MM.1S (cell line): Measurements from ENCODE around the gene ATF7IP2.

Experiments used
- EZH2 ChIP-seq: fragments of 300-600 bp; sonication (generic); optimal IDR thresholded peaks from 2 replicates; pipeline ENCODE3; 2017; ENCODE audit warnings: low read depth, mild to moderate bottlenecking, antibody characterized with exemption, low read length, mixed read lengths
- EZH2phosphoT487 ChIP-seq: fragments of 300-600 bp; sonication (generic); IDR thresholded peaks from 2 replicates; pipeline ENCODE4 v1.6.1; 2018; ENCODE audit warnings: antibody characterized with exemption, low read length

DNA sequence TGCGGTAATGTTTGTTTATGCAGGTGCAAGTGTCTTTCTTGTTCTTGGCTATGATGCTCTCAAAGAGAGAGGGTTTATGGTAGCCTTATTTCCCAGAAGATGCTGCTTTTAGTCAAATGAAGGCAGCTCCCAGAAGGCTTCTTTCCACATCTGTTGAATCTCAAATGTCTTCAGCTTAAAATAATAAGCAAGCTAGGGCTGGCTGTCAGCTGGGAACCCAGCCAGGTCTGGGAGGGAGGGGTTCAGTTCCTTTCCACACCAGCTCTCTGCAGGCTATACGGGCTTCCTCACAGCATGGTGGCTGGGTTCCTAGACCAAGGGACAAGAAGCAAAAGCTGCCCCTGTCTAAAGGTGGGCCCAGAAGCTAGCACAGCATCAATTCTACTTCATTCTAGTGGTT, 47.4 kb upstream of the ATF7IP2 start:
- TF ChIP-seq EZH2 (no peak), EZH2phosphoT487 (no peak)
